ENCODE results near the gene SOBP.

DNA sequence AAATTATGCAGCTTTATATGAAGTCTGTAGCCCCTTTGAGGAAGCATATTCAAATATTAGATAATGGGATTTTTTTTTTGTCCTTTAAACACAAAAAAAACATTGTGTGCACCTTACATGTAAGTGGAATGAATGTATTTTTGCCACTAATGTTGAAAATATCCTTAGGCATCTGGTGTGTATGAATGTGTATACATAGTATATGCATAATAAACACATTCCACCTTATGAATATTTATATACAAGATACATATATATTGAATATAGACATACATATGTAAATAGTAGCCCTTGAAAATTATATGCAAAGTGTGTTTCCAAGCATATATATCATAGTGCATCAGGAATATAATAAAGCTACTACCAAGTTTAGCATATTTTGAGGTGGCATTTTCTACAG, 94.8 kb downstream of the SOBP start:
- TF ChIP-seq PATZ1 (CRISPR knock-in tag; IDR thresholded peaks at IDR 0.05; ENCODE audit: borderline replicate concordance) (no peak), CSDC2 (CRISPR knock-in tag; IDR thresholded peaks at IDR 0.05) (no peak), TOX (CRISPR knock-in tag; IDR thresholded peaks at IDR 0.05; ENCODE audit: borderline replicate concordance) (no peak)

All from SK-N-SH treated with all-trans-retinoic acid at 6 μM for 48 hours (cell line).